ENCODE measurements around the gene TSSK2. TPM values are rescaled to one million over a fixed set of nuclear protein-coding genes. Genes with fewer than 3 reads are reported as not detected.

The TSSK2 gene
- polyA plus RNA-seq, 1 donor (not counting 4 experiments of a cell fraction or from before 2014, with no cell fraction given): not detected

DNA sequence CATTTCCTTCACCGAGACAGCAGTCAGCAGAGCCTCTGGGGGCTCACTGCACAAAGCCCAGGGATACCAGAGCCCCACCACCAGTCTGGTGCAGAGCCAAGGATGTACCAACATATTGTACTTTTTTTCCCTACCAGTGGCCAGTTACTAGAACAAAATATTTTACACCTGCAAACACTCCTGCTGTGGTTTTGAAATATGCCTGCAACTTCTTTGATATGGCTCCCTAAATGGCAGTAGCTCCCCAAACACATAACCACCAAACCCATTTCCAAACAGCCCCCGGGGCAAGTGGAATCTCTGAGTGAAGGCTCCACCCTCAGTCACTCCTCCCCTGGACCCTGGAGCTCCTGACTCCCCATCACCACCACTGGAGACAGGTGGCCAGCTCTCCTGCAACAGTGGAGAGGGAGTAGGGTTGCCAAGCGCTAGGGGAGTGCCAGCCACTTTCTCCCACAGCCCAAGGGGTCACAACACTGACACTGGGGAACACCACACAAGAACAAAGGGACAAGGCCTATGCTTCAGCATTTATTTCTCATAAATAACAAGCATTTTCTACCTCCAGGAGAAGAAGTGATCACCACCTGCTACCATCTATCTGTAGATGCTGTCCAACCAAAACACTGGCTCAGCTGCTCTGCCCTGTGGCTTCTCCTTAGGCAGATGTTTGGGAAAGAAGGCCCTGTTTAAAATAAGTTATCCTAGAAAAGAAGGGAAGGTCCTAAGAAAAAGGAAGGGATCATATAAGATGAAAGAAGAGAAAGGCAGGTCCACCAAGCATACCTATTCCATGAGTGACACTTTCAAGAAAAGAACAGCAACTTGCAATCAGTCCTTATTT is 24.0 kb upstream of the TSSK2 start:
- Histone ChIP-seq H3K4me1 (ENCODE audit: control insufficient read depth, extremely low read depth, insufficient read depth, low read length) (peaks cover 19% of the 10 kb centered on the region), H3K36me3 (ENCODE audit: control insufficient read depth in 2 of 2, extremely low read depth in 1 of 2, insufficient read depth in 2 of 2, low read length in 2 of 2) (peaks cover 6 to 10% of the 10 kb centered on the region in 2 experiments), H3K27me3 (ENCODE audit: control insufficient read depth, extremely low read depth, insufficient read depth, low read length) (no peaks in the 10 kb centered on the region), H3K79me2 (ENCODE audit: control insufficient read depth, insufficient read depth, low read length) (peaks cover 83% of the 10 kb centered on the region), H3K27ac (ENCODE audit: control insufficient read depth, insufficient read depth, low read length) (no peak overlapping the region), H3K9me1 (ENCODE audit: control insufficient read depth, extremely low read depth, insufficient read depth, low read length) (peaks cover 2% of the 10 kb centered on the region), H3K4me3 (ENCODE audit: control insufficient read depth in 2 of 3, extremely low read depth in 1 of 3, insufficient read depth in 2 of 3, low read depth in 1 of 3, low read length in 3 of 3) (no peak overlapping the region), H3K9ac (ENCODE audit: control insufficient read depth, extremely low read depth, insufficient read depth, low read length) (no peak overlapping the region), H3K4me2 (ENCODE audit: control insufficient read depth, extremely low read depth, insufficient read depth, low read depth, low read length) (no peak overlapping the region), H3K9me3 (ENCODE audit: control insufficient read depth, low read depth, low read length) (no peaks in the 10 kb centered on the region), H4K20me1 (ENCODE audit: control insufficient read depth, extremely low read depth, insufficient read depth, low read length) (peaks cover 48% of the 10 kb centered on the region), H2AFZ (ENCODE audit: control insufficient read depth, low read length) (no peak overlapping the region)
- no peak for TF ChIP-seq EZH2 (IDR thresholded peaks at IDR 0.05; ENCODE audit: low read length)
- TF ChIP-seq, protein P1, sequence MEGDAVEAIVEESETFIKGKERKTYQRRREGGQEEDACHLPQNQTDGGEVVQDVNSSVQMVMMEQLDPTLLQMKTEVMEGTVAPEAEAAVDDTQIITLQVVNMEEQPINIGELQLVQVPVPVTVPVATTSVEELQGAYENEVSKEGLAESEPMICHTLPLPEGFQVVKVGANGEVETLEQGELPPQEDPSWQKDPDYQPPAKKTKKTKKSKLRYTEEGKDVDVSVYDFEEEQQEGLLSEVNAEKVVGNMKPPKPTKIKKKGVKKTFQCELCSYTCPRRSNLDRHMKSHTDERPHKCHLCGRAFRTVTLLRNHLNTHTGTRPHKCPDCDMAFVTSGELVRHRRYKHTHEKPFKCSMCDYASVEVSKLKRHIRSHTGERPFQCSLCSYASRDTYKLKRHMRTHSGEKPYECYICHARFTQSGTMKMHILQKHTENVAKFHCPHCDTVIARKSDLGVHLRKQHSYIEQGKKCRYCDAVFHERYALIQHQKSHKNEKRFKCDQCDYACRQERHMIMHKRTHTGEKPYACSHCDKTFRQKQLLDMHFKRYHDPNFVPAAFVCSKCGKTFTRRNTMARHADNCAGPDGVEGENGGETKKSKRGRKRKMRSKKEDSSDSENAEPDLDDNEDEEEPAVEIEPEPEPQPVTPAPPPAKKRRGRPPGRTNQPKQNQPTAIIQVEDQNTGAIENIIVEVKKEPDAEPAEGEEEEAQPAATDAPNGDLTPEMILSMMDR (optimal IDR thresholded peaks at IDR 0.05 in 1 of 3, IDR thresholded peaks at IDR 0.05 in 1 of 3, conservative IDR thresholded peaks at IDR 0.05 in 1 of 3; ENCODE audit: extremely low read depth in 1 of 3, insufficient read depth in 2 of 3, low read length in 3 of 3): no peak
- no peak for DNase-seq (ENCODE audit: low read depth, low spot score)
- dilution Hi-C loops (cut with MboI; ENCODE audit: extremely low pct_ligation_motif_present, low sequenced_read_pairs): no loop called here
- no peak for FAIRE-seq

DNA sequence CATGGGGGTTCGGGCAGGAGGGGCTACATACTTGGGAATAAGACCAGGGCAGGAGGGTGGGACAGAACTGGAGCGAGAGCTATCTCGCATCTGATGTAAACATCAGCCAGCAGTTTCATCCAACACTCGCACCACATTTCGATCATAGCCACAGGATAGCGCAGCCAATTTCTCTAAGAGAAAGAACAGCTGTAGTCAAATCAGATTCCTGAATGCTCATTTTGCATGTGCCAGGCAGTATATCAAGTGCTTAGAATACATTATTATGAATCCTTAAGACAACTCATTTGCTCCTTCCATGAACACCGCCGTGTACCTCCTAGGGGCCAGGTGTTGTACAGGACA is 23.4 kb upstream of the TSSK2 start:
- peaks cover 19% of the 10 kb centered on the region for H3K4me1 ChIP-seq (ENCODE audit: control insufficient read depth, extremely low read depth, insufficient read depth, low read length)
- H3K9ac ChIP-seq (ENCODE audit: control insufficient read depth, extremely low read depth, insufficient read depth, low read length): no peak overlapping the region
- H3K4me2 ChIP-seq (ENCODE audit: control insufficient read depth, extremely low read depth, insufficient read depth, low read depth, low read length): no peak overlapping the region
- H3K79me2 ChIP-seq (ENCODE audit: control insufficient read depth, insufficient read depth, low read length): peaks cover 84% of the 10 kb centered on the region
- H3K4me3 ChIP-seq (ENCODE audit: control insufficient read depth in 2 of 3, extremely low read depth in 1 of 3, insufficient read depth in 2 of 3, low read depth in 1 of 3, low read length in 3 of 3): no peak overlapping the region
- peaks cover 48% of the 10 kb centered on the region for H4K20me1 ChIP-seq (ENCODE audit: control insufficient read depth, extremely low read depth, insufficient read depth, low read length)
- H3K9me1 ChIP-seq (ENCODE audit: control insufficient read depth, extremely low read depth, insufficient read depth, low read length): peaks cover 2% of the 10 kb centered on the region
- H3K9me3 ChIP-seq (ENCODE audit: control insufficient read depth, low read depth, low read length): no peaks in the 10 kb centered on the region
- no peak for TF ChIP-seq EZH2 (IDR thresholded peaks at IDR 0.05; ENCODE audit: low read length)
- TF ChIP-seq, protein P1 (optimal IDR thresholded peaks at IDR 0.05 in 1 of 3, IDR thresholded peaks at IDR 0.05 in 1 of 3, conservative IDR thresholded peaks at IDR 0.05 in 1 of 3; ENCODE audit: extremely low read depth in 1 of 3, insufficient read depth in 2 of 3, low read length in 3 of 3): no peak
- H2AFZ ChIP-seq (ENCODE audit: control insufficient read depth, low read length): no peak overlapping the region
- H3K36me3 ChIP-seq (ENCODE audit: control insufficient read depth in 2 of 2, extremely low read depth in 1 of 2, insufficient read depth in 2 of 2, low read length in 2 of 2): peaks cover 6 to 10% of the 10 kb centered on the region in 2 experiments
- dilution Hi-C loops (cut with MboI; ENCODE audit: extremely low pct_ligation_motif_present, low sequenced_read_pairs): no loop called here
- no peak overlapping the region for H3K27ac ChIP-seq (ENCODE audit: control insufficient read depth, insufficient read depth, low read length)
- FAIRE-seq (no peak), DNase-seq (ENCODE audit: low read depth, low spot score) (no peak)
- H3K27me3 ChIP-seq (ENCODE audit: control insufficient read depth, extremely low read depth, insufficient read depth, low read length): no peaks in the 10 kb centered on the region

Data from keratinocyte (primary cell).